DOHH2 (cell line): Measurements from ENCODE around the gene PRKN.

ENCODE experiments used
- H3F3A ChIP-seq: fragments of 200-600 bp; sonication (generic), shearing (Covaris generic); 2 replicates; pipeline ENCODE4 v1.6.0; 2016; ENCODE audit warnings: antibody characterized with exemption, mild to moderate bottlenecking; ENCODE audit not compliant: control insufficient read depth, insufficient read depth
- H3K27ac ChIP-seq: fragments of 200-600 bp; sonication (generic); 2 replicates; pipeline ENCODE4 v1.5.1; 2014; ENCODE audit warnings: low read depth, mild to moderate bottlenecking, low read length, moderate library complexity
- H3K27me3 ChIP-seq: fragments of 200-600 bp; sonication (generic); 2 replicates; pipeline ENCODE4 v1.6.1; 2014; ENCODE audit warnings: mild to moderate bottlenecking, low read length, mixed read lengths; ENCODE audit not compliant: control insufficient read depth
- H3K36me3 ChIP-seq: fragments of 200-600 bp; sonication (generic); 2 replicates; pipeline ENCODE4 v1.6.1; 2014; ENCODE audit warnings: mild to moderate bottlenecking, low read length, moderate library complexity, mixed read lengths; ENCODE audit not compliant: control insufficient read depth
- H3K4me1 ChIP-seq: fragments of 200-600 bp; sonication (generic); 2 replicates; pipeline ENCODE4 v1.6.1; 2014; ENCODE audit warnings: mild to moderate bottlenecking, low read length, mixed read lengths; ENCODE audit not compliant: control insufficient read depth
- H3K4me2 ChIP-seq: fragments of 200-600 bp; sonication (generic); 2 replicates; pipeline ENCODE4 v1.6.0; 2014; ENCODE audit warnings: mild to moderate bottlenecking, low read length, moderate library complexity
- H3K4me3 ChIP-seq: fragments of 200-600 bp; sonication (generic); 2 replicates; pipeline ENCODE4 v1.5.1; 2014; ENCODE audit warnings: mild to moderate bottlenecking, low read length, mixed read lengths
- H3K79me2 ChIP-seq: fragments of 200-600 bp; sonication (generic); 2 replicates; pipeline ENCODE4 v1.6.1; 2014; ENCODE audit warnings: mild to moderate bottlenecking, low read length, mixed read lengths; ENCODE audit not compliant: control insufficient read depth
- H3K9me2 ChIP-seq: fragments of 200-600 bp; sonication (generic); replicated peaks from 2 replicates; pipeline ENCODE4 v1.6.1; 2014; ENCODE audit warnings: mild to moderate bottlenecking, low read length, mixed read lengths; ENCODE audit not compliant: control insufficient read depth
- H3K9me3 ChIP-seq: fragments of 200-600 bp; sonication (generic); 2 replicates; pipeline ENCODE4 v1.6.1; 2014; ENCODE audit warnings: antibody characterized with exemption, low read length, mixed read lengths; ENCODE audit not compliant: control insufficient read depth, insufficient read depth
- H4K20me1 ChIP-seq: fragments of 200-600 bp; sonication (generic); 2 replicates; pipeline ENCODE4 v1.6.0; 2014; ENCODE audit warnings: low read depth, mild to moderate bottlenecking, antibody characterized with exemption, low read length, moderate library complexity; ENCODE audit not compliant: control insufficient read depth, insufficient read depth
- CTCF ChIP-seq: fragments of 200-600 bp; sonication (generic); IDR thresholded peaks from one replicate; pipeline ENCODE4 v1.5.1; 2014; ENCODE audit warnings: antibody characterized with exemption, mild to moderate bottlenecking, low read depth, low read length; ENCODE audit not compliant: poor library complexity, severe bottlenecking
- EZH2phosphoT487 ChIP-seq: fragments of 200-600 bp; sonication (generic); IDR thresholded peaks from 2 replicates; pipeline ENCODE4 v1.6.1; 2017; ENCODE audit warnings: borderline replicate concordance, mild to moderate bottlenecking, antibody characterized with exemption, low read length, moderate library complexity, mixed read lengths

The PRKN gene

GRCh38 chr6:162562041-162562440 lies 165.5 kb downstream of the PRKN start:
- Histone ChIP-seq H3K9me3 (no peaks in the 10 kb centered on the region; the same call in 1 of the 2 replicates), H3K4me2 (no peak overlapping the region), H3K27me3 (no peaks in the 10 kb centered on the region), H3K9me2 (no peaks in the 10 kb centered on the region), H3K36me3 (no peaks in the 10 kb centered on the region), H4K20me1 (no peaks in the 10 kb centered on the region), H3K4me3 (no peak overlapping the region), H3K79me2 (no peaks in the 10 kb centered on the region), H3K27ac (no peak overlapping the region), H3K4me1 (no peaks in the 10 kb centered on the region), H3F3A (no peaks in the 10 kb centered on the region)
- no peak for TF ChIP-seq EZH2phosphoT487
- no peak for TF ChIP-seq CTCF

- Histone ChIP-seq H3K4me3 (no peak overlapping the region), H3K4me1 (no peaks in the 10 kb centered on the region), H4K20me1 (no peaks in the 10 kb centered on the region), H3K36me3 (no peaks in the 10 kb centered on the region), H3K9me3 (no peaks in the 10 kb centered on the region; the same call in 1 of the 2 replicates), H3F3A (no peaks in the 10 kb centered on the region), H3K27me3 (no peaks in the 10 kb centered on the region), H3K9me2 (no peaks in the 10 kb centered on the region), H3K27ac (no peak overlapping the region), H3K4me2 (no peak overlapping the region), H3K79me2 (no peaks in the 10 kb centered on the region)
- TF ChIP-seq EZH2phosphoT487, result no peak
These were observed 166.7 kb downstream of the PRKN start for GRCh38 chr6:162560891-162561290.

GRCh38 chr6:162554531-162554930 lies 173.0 kb downstream of the PRKN start:
- Histone ChIP-seq H3K9me2 (no peaks in the 10 kb centered on the region), H3K27ac (no peak overlapping the region), H4K20me1 (no peaks in the 10 kb centered on the region), H3K4me2 (no peak overlapping the region), H3K79me2 (no peaks in the 10 kb centered on the region), H3K4me1 (no peaks in the 10 kb centered on the region), H3K36me3 (no peaks in the 10 kb centered on the region), H3F3A (no peaks in the 10 kb centered on the region), H3K27me3 (no peaks in the 10 kb centered on the region), H3K9me3 (0 out of 2 replicates have a peak, but pooled peaks cover 4% of the 10 kb centered on the region), H3K4me3 (no peak overlapping the region)
- TF ChIP-seq EZH2phosphoT487 (no peak), CTCF (no peak)

- Histone ChIP-seq H3K4me3 (no peak overlapping the region), H3K9me3 (no peaks in the 10 kb centered on the region), H3K4me1 (no peaks in the 10 kb centered on the region), H3K27ac (no peak overlapping the region), H3F3A (no peaks in the 10 kb centered on the region), H3K27me3 (no peaks in the 10 kb centered on the region), H3K9me2 (no peaks in the 10 kb centered on the region), H3K79me2 (no peaks in the 10 kb centered on the region), H4K20me1 (no peaks in the 10 kb centered on the region), H3K36me3 (no peaks in the 10 kb centered on the region), H3K4me2 (no peak overlapping the region)
- TF ChIP-seq EZH2phosphoT487 (no peak), CTCF (no peak)
These were observed 180.7 kb downstream of the PRKN start for GRCh38 chr6:162546905-162547304.
